Thymus (tissue), 11 donors: ENCODE measurements around the gene EXOSC9. TPM values are rescaled to one million over a fixed set of nuclear protein-coding genes. Genes with fewer than 3 reads are reported as not detected.

Source experiments
- DNase-seq, 9 donors: peaks; one replicate each; pipeline ENCODE4 v3.0.0-alpha.2; 2013; ENCODE audit warnings: low spot score in 9 of 9, low read depth in 6 of 9, missing footprints in 1 of 9
- H3K27ac ChIP-seq, 2 donors: one replicate each; pipeline ENCODE4 v1.5.1; 2013; ENCODE audit warnings: control low read depth in 1 of 2, low read depth in 1 of 2, low read length in 1 of 2, mild to moderate bottlenecking in 1 of 2, moderate library complexity in 1 of 2
- H3K27me3 ChIP-seq, 2 donors: one replicate each; pipeline ENCODE4 v1.5.1; 2013; ENCODE audit warnings: low read length in 1 of 2; ENCODE audit not compliant: control insufficient read depth in 2 of 2, insufficient read depth in 1 of 2
- H3K36me3 ChIP-seq, 2 donors: one replicate each; pipeline ENCODE4 v1.5.1; 2013; ENCODE audit warnings: low read length in 1 of 2, mild to moderate bottlenecking in 1 of 2, moderate library complexity in 1 of 2; ENCODE audit not compliant: control insufficient read depth in 2 of 2, insufficient read depth in 2 of 2
- H3K4me1 ChIP-seq, 2 donors: one replicate each; pipeline ENCODE4 v1.5.1; 2013; ENCODE audit warnings: low read length in 2 of 2; ENCODE audit not compliant: control insufficient read depth in 2 of 2, insufficient read depth in 2 of 2
- H3K4me3 ChIP-seq, 2 donors: one replicate each; pipeline ENCODE4 v1.5.1; 2013; ENCODE audit warnings: low read length in 2 of 2, control low read depth in 1 of 2, mild to moderate bottlenecking in 1 of 2
- H3K9me3 ChIP-seq, 2 donors: one replicate each; pipeline ENCODE4 v1.5.1; 2013; ENCODE audit warnings: low read length in 1 of 2, mild to moderate bottlenecking in 1 of 2; ENCODE audit not compliant: control insufficient read depth in 2 of 2, insufficient read depth in 1 of 2
- WGBS: extraction: QIAGEN DNeasy Blood & Tissue Kit; methylation state at CpG from one replicate; pipeline ENCODE4 v1.1.7; 2013; 5-methylcytosine and 5-hydroxymethylcytosine counted together
- polyA plus RNA-seq: library from polyadenylated mRNA; stranded (reverse); fragments of 200-250 nt; gene quantifications from one replicate; pipeline ENCODE4 v1.2.3, GENCODE V29; 2013
- total RNA-seq: library from RNA; stranded (reverse); fragments of 120-200 nt; gene quantifications from one replicate; pipeline ENCODE4 v1.2.4, GENCODE V29; 2013
- donor health status: healthy.

EXOSC9 gene
- total and polyA plus RNA-seq, 2 donors, result 33.4 to 66.3 TPM

DNA sequence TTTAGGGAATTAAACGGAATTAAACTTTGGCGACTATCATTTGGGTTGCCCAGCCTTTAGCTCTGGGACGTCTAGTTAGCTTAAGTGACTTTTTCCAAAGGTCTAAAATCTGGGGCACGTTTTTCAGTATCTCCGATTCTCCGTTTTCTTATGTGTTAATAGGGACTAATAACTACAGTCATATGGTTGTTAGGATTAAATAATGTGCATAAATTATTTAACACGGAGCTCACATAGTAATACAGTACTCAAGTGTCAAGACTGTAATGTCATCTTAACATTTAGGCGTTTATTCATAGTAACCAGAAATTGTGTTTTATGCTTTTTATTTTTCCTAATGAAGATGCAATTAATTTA lies 23.0 kb downstream of the EXOSC9 start:
- Histone ChIP-seq H3K9me3 (no peaks in the 10 kb centered on the region), H3K4me3 (peak overlapping the region; percentile 79 to 81), H3K27me3 (no peaks in the 10 kb centered on the region), H3K27ac (peak overlapping the region; percentile 52 to 54), H3K4me1 (peaks cover 0 to 8% of the 10 kb centered on the region in 2 donors), H3K36me3 (peaks cover 5 to 26% of the 10 kb centered on the region in 2 donors)
- WGBS, result 11% methylated on average over 8 of the region's 8 CpGs
- no peak for DNase-seq

DNA sequence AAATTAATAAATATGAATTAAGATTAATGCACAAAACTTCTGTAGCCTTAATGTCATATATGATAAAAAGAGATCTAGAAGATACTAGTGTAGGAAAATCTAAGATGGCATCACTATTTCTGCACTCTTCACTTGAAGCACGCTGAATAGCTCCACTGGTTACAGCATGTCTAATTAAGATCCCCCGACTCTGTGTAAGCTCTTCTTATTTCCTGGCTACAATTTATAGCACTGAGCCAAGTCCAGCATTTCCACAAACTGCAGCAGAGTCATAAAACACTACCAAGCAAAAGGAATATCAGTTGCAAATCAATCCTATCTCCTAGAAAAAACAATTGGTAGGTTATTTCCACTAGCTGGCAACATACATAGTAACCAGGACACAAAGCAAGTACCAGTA lies 23.8 kb downstream of the EXOSC9 start:
- H3K4me3 ChIP-seq, result no peak overlapping the region
- WGBS, result 55% methylated on average over 2 of the region's 2 CpGs
- no peaks in the 10 kb centered on the region for H3K27me3 ChIP-seq
- peaks cover 0 to 8% of the 10 kb centered on the region in 2 donors for H3K4me1 ChIP-seq
- no peaks in the 10 kb centered on the region for H3K9me3 ChIP-seq
- no peak for DNase-seq
- peaks cover 0 to 19% of the 10 kb centered on the region in 2 donors for H3K36me3 ChIP-seq
- no peak overlapping the region for H3K27ac ChIP-seq

DNA sequence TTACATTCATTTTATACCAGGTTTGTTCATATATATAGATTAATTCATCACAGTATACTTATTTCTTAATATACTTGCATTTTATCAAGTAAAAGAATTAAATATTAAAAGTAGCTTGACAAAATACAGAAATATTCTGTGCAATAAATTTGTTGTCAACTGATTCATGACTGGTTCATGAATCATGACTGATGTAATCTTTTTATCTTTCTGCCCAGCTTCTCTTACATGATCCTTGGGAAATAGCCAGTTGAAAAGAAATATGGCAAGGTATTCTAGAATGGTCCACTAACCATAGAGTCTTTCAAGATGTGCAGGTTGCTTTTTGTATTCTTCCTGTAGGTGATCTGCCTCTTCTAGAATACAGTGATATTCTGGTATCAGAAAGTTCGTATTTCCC lies 26.7 kb downstream of the EXOSC9 start:
- no peak for DNase-seq
- WGBS, result 100% methylated on average over 1 of the region's 1 CpG
- H3K36me3 ChIP-seq, result peaks cover 0 to 2% of the 10 kb centered on the region in 2 donors
- peaks cover 0 to 1% of the 10 kb centered on the region in 2 donors for H3K4me1 ChIP-seq
- H3K27me3 ChIP-seq, result no peaks in the 10 kb centered on the region
- no peak overlapping the region for H3K27ac ChIP-seq
- no peaks in the 10 kb centered on the region for H3K9me3 ChIP-seq
- H3K4me3 ChIP-seq, result no peak overlapping the region

- no peak for DNase-seq
- H3K36me3 ChIP-seq, result peaks cover 0 to 5% of the 10 kb centered on the region in 2 donors
- no peaks in the 10 kb centered on the region for H3K27me3 ChIP-seq
- no peak overlapping the region for H3K27ac ChIP-seq
- H3K9me3 ChIP-seq, result no peaks in the 10 kb centered on the region
- H3K4me1 ChIP-seq, result no peaks in the 10 kb centered on the region
- no peak overlapping the region for H3K4me3 ChIP-seq
- WGBS, result 98% methylated on average over 5 of the region's 5 CpGs
These were observed 28.4 kb downstream of the EXOSC9 start for GRCh38 chr4:121829511-121829910.

- Histone ChIP-seq H3K27ac (no peak overlapping the region), H3K36me3 (peaks cover 1 to 9% of the 10 kb centered on the region in 2 donors), H3K4me3 (no peak overlapping the region), H3K4me1 (no peaks in the 10 kb centered on the region), H3K9me3 (no peaks in the 10 kb centered on the region), H3K27me3 (no peaks in the 10 kb centered on the region)
- no peak for DNase-seq
These were observed 37.0 kb downstream of the EXOSC9 start for GRCh38 chr4:121838136-121838535.

DNA sequence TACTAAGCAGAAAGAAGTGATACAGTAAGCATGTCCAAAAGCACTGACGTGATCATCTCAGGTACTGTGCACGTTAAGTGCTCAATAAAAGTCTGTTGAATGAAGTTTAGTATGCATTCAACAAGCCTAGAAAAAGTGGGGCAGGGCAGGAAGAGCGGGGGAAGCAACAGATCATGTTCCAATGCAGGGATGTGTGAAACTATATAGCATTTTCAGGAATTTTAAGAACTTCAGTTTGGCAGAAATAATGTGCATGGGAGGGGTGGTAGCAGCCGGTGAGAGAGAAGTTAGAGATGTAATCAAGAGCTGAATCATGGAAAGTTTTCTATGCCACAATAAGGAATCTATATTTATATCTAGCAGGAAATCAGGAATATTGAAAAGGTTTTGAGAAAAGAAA lies 41.7 kb downstream of the EXOSC9 start:
- DNase-seq, result no peak
- 98% methylated on average over 4 of the region's 4 CpGs for WGBS
- Histone ChIP-seq H3K4me1 (no peaks in the 10 kb centered on the region), H3K36me3 (peaks cover 9 to 13% of the 10 kb centered on the region in 2 donors), H3K9me3 (no peaks in the 10 kb centered on the region), H3K27me3 (no peaks in the 10 kb centered on the region), H3K4me3 (no peak overlapping the region), H3K27ac (no peak overlapping the region)

DNA sequence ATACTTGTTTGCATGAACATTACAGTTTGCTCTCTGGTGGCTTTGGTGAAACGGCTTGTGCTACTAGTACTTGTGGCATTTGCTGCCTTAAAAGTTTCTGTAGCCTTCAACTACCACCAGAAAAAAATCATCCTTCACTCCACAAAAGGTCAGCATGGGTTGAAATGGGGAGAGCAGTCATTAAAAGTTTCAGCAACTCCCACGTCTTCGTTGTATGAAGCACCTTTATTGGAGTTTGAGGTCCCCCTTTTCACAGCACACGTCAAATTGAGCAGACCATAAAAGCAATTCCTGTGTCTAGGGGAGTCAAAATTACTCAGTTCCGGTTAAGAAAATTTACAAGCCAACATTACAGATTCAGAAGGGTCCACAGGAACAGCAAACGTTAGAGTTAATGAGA lies 45.5 kb downstream of the EXOSC9 start:
- DNase-seq, result no peak
- no peaks in the 10 kb centered on the region for H3K9me3 ChIP-seq
- no peak overlapping the region for H3K27ac ChIP-seq
- H3K4me3 ChIP-seq, result no peak overlapping the region
- 95% methylated on average over 6 of the region's 6 CpGs for WGBS
- no peaks in the 10 kb centered on the region for H3K4me1 ChIP-seq
- peaks cover 10 to 23% of the 10 kb centered on the region in 2 donors for H3K36me3 ChIP-seq
- H3K27me3 ChIP-seq, result no peaks in the 10 kb centered on the region

DNA sequence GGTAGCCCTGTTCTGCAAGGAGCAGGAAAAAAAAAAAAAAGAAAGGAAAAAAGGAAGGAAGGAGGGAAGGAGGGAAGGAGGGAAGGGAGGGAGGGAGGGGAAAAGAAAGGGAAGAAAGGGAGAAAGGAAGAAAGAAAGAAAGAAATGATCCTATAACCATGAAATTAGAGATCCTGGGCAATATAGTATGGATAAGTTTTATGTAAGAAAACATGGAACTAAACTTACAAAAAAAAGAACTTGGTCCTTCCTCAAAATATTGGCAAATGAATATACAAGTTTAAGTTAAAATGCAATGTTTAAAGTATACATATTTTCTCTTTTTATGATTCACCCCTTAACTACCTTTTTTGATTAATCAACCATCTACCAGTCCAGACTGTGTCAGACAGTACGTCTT lies 50.2 kb downstream of the EXOSC9 start:
- Histone ChIP-seq H3K36me3 (peaks cover 4 to 17% of the 10 kb centered on the region in 2 donors), H3K4me3 (no peak overlapping the region), H3K27me3 (no peaks in the 10 kb centered on the region), H3K4me1 (no peaks in the 10 kb centered on the region), H3K27ac (no peak overlapping the region), H3K9me3 (no peaks in the 10 kb centered on the region)
- 99% methylated on average over 1 of the region's 1 CpG for WGBS
- DNase-seq, result no peak

DNA sequence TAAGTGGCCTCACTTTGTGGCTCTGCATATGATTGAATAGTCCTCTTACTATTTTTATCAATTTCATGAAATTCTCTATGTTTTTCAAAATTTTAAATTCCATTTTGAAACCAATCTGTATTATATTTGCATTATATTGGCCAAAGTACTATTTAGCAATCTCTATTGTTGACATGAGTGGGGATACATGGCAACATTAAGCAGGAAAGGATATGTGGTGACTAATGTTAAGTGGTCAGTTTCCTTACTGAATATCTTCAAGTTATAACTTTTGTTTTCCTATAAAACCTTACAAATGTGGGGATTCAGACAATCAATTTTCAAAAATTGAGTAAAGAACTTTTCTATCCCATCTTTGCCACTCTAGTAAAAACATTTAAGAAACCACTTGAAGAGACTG lies 59.0 kb downstream of the EXOSC9 start:
- DNase-seq, result no peak
- Histone ChIP-seq H3K4me1 (no peaks in the 10 kb centered on the region), H3K4me3 (no peak overlapping the region), H3K27ac (no peak overlapping the region), H3K9me3 (no peaks in the 10 kb centered on the region), H3K36me3 (peaks cover 0 to 16% of the 10 kb centered on the region in 2 donors), H3K27me3 (no peaks in the 10 kb centered on the region)

DNA sequence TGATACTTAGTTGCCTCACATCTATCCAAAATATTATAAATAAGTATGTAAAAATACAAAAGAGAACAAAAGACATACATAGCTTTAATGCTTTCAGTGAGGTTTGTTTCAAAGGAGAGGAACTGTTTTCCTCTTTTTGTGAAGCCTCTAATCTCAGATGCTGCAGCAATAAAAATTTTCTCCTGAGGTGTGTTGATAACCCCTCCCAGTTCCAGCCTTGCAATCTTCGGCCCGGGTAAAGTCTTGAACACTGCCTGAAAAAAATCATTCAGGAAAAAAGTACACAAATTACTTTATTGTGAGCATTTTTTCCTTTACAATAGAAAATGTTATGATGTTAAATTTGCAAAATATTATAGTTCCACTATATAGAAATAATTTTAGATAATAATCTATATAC lies 60.3 kb downstream of the EXOSC9 start:
- no peaks in the 10 kb centered on the region for H3K4me1 ChIP-seq
- WGBS, result 98% methylated on average over 2 of the region's 2 CpGs

More for the DNA sequence above, 60.3 kb downstream of the EXOSC9 start:
- Histone ChIP-seq H3K9me3 (no peaks in the 10 kb centered on the region), H3K27me3 (no peaks in the 10 kb centered on the region), H3K36me3 (peaks cover 0 to 21% of the 10 kb centered on the region in 2 donors), H3K4me3 (no peak overlapping the region), H3K27ac (no peak overlapping the region)
- DNase-seq, result no peak
